ENCODE data around the gene TP53I11. TPM values are rescaled to one million over a fixed set of nuclear protein-coding genes. Genes with fewer than 3 reads are reported as not detected.

TP53I11 gene
- total RNA-seq, 1 donor from 2014 or later: 39.4 TPM

GRCh38 chr11:44941259-44942021 is 9.2 kb downstream of the TP53I11 start:
- Histone ChIP-seq H3K4me1 (peaks cover 97% of the 10 kb centered on the region), H3K36me3 (peaks cover 4% of the 10 kb centered on the region), H3K4me3 (peak overlapping the region; percentile 33), H3K27ac (replicated peaks) (peak overlapping the region; percentile 80), H3K27me3 (ENCODE audit: low read depth) (no peaks in the 10 kb centered on the region), H3K9me3 (replicated peaks) (no peaks in the 10 kb centered on the region)
- TF ChIP-seq CTCF (IDR thresholded peaks at IDR 0.05; ENCODE audit: borderline replicate concordance): no peak
- intact Hi-C loops (cut with micrococcal nuclease): no loop called here
- DNase-seq: no peak

GRCh38 chr11:44940835-44941234 is 9.8 kb downstream of the TP53I11 start:
- intact Hi-C loops (cut with micrococcal nuclease): no loop called here
- H3K27me3 ChIP-seq (ENCODE audit: low read depth): no peaks in the 10 kb centered on the region
- H3K27ac ChIP-seq (replicated peaks): peak overlapping the region; percentile 80
- no peak for DNase-seq
- peak overlapping the region; percentile 33 for H3K4me3 ChIP-seq
- TF ChIP-seq CTCF (IDR thresholded peaks at IDR 0.05; ENCODE audit: borderline replicate concordance): no peak
- H3K9me3 ChIP-seq (replicated peaks): no peaks in the 10 kb centered on the region
- peaks cover 95% of the 10 kb centered on the region for H3K4me1 ChIP-seq
- peaks cover 4% of the 10 kb centered on the region for H3K36me3 ChIP-seq

GRCh38 chr11:44940404-44940803 is 10.3 kb downstream of the TP53I11 start:
- Histone ChIP-seq H3K4me1 (peaks cover 90% of the 10 kb centered on the region), H3K9me3 (replicated peaks) (no peaks in the 10 kb centered on the region), H3K36me3 (peaks cover 4% of the 10 kb centered on the region), H3K27me3 (ENCODE audit: low read depth) (no peaks in the 10 kb centered on the region), H3K27ac (replicated peaks) (peak overlapping the region; percentile 80), H3K4me3 (peak overlapping the region; percentile 33)
- intact Hi-C loops (cut with micrococcal nuclease): no loop called here
- DNase-seq: no peak
- no peak for TF ChIP-seq CTCF (IDR thresholded peaks at IDR 0.05; ENCODE audit: borderline replicate concordance)

GRCh38 chr11:44939673-44940395 is 10.8 kb downstream of the TP53I11 start:
- DNase-seq: peak; percentile 46
- peak overlapping the region; percentile 27 for H3K4me3 ChIP-seq
- TF ChIP-seq CTCF (IDR thresholded peaks at IDR 0.05; ENCODE audit: borderline replicate concordance): peak; percentile 55
- intact Hi-C loops (cut with micrococcal nuclease): no loop called here
- peak overlapping the region; percentile 80 for H3K27ac ChIP-seq (replicated peaks)
- H3K9me3 ChIP-seq (replicated peaks): no peaks in the 10 kb centered on the region
- peaks cover 4% of the 10 kb centered on the region for H3K36me3 ChIP-seq
- no peaks in the 10 kb centered on the region for H3K27me3 ChIP-seq (ENCODE audit: low read depth)
- H3K4me1 ChIP-seq: peaks cover 85% of the 10 kb centered on the region

GRCh38 chr11:44938066-44938691 is 12.5 kb downstream of the TP53I11 start:
- intact Hi-C loops (cut with micrococcal nuclease): no loop called here
- no peak overlapping the region for H3K27ac ChIP-seq (replicated peaks)
- H3K9me3 ChIP-seq (replicated peaks): no peaks in the 10 kb centered on the region
- no peaks in the 10 kb centered on the region for H3K27me3 ChIP-seq (ENCODE audit: low read depth)
- peaks cover 68% of the 10 kb centered on the region for H3K4me1 ChIP-seq
- DNase-seq: no peak
- H3K4me3 ChIP-seq: no peak overlapping the region
- peaks cover 4% of the 10 kb centered on the region for H3K36me3 ChIP-seq
- no peak for TF ChIP-seq CTCF (IDR thresholded peaks at IDR 0.05; ENCODE audit: borderline replicate concordance)
